Left ventricle myocardium inferior (tissue), 1 donor: ENCODE measurements around the gene DGKD. TPM values are rescaled to one million over a fixed set of nuclear protein-coding genes. Genes with fewer than 3 reads are reported as not detected.

ENCODE experiments used
- DNase-seq: peaks from one replicate; pipeline ENCODE4 v3.0.0-alpha.2; 2020
- H3K27ac ChIP-seq: fragments of 200-600 bp; replicated peaks from 2 replicates; pipeline ENCODE4 v1.8.0; 2021
- H3K27me3 ChIP-seq: fragments of 200-600 bp; 2 replicates; pipeline ENCODE4 v1.8.0; 2021; ENCODE audit warnings: low read depth
- H3K36me3 ChIP-seq: fragments of 200-600 bp; 2 replicates; pipeline ENCODE4 v1.8.0; 2021
- H3K4me1 ChIP-seq: fragments of 200-600 bp; 2 replicates; pipeline ENCODE4 v1.8.0; 2021
- H3K4me3 ChIP-seq: fragments of 200-600 bp; 2 replicates; pipeline ENCODE4 v1.8.0; 2021; ENCODE audit warnings: mild to moderate bottlenecking, moderate library complexity
- H3K9me3 ChIP-seq: fragments of 200-600 bp; replicated peaks from 2 replicates; pipeline ENCODE4 v1.8.0; 2021
- intact Hi-C: fragments of 100-400 bp; cut with micrococcal nuclease; formaldehyde crosslinking; loops from one replicate; pipeline ENCODE4 v1.11.0; 2022
- total RNA-seq: library from RNA; stranded (reverse); fragmentation: NEBNext Ultra II Directional; extraction: Animal tissue kit (Norgen Biotek cat#: 25700); gene quantifications from one replicate; pipeline ENCODE4 v1.2.1, GENCODE V29; 2021
- TF ChIP-seq, protein P1 (sequence below): fragments of 200-600 bp; IDR thresholded peaks from 2 replicates; pipeline ENCODE4 v1.8.0; 2021; ENCODE audit warnings: antibody characterized with exemption, mild to moderate bottlenecking, borderline replicate concordance
- donor health status: DM: no; HTN: yes; CAD: no; lungs with severe emphysema.

The DGKD gene
- total RNA-seq, 1 donor from 2014 or later, result 41.7 TPM

GRCh38 chr2:233495503-233496496 is 141.5 kb downstream of the DGKD start:
- intact Hi-C loops, result no loop called here
- DNase-seq, result no peak
- Histone ChIP-seq H3K27me3 (no peaks in the 10 kb centered on the region), H3K9me3 (no peaks in the 10 kb centered on the region), H3K36me3 (peaks cover 87% of the 10 kb centered on the region), H3K27ac (no peak overlapping the region), H3K4me3 (no peak overlapping the region), H3K4me1 (no peaks in the 10 kb centered on the region)
- TF ChIP-seq, protein P1, sequence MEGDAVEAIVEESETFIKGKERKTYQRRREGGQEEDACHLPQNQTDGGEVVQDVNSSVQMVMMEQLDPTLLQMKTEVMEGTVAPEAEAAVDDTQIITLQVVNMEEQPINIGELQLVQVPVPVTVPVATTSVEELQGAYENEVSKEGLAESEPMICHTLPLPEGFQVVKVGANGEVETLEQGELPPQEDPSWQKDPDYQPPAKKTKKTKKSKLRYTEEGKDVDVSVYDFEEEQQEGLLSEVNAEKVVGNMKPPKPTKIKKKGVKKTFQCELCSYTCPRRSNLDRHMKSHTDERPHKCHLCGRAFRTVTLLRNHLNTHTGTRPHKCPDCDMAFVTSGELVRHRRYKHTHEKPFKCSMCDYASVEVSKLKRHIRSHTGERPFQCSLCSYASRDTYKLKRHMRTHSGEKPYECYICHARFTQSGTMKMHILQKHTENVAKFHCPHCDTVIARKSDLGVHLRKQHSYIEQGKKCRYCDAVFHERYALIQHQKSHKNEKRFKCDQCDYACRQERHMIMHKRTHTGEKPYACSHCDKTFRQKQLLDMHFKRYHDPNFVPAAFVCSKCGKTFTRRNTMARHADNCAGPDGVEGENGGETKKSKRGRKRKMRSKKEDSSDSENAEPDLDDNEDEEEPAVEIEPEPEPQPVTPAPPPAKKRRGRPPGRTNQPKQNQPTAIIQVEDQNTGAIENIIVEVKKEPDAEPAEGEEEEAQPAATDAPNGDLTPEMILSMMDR, result no peak

GRCh38 chr2:233497692-233498091 is 143.4 kb downstream of the DGKD start:
- no peak for DNase-seq
- H3K9me3 ChIP-seq, result peaks cover 4% of the 10 kb centered on the region
- peaks cover 12% of the 10 kb centered on the region for H3K4me1 ChIP-seq
- H3K27me3 ChIP-seq, result no peaks in the 10 kb centered on the region
- H3K4me3 ChIP-seq, result no peak overlapping the region
- intact Hi-C loops, result no loop called here
- TF ChIP-seq, protein P1, result no peak
- H3K36me3 ChIP-seq, result peaks cover 87% of the 10 kb centered on the region
- no peak overlapping the region for H3K27ac ChIP-seq

DNA sequence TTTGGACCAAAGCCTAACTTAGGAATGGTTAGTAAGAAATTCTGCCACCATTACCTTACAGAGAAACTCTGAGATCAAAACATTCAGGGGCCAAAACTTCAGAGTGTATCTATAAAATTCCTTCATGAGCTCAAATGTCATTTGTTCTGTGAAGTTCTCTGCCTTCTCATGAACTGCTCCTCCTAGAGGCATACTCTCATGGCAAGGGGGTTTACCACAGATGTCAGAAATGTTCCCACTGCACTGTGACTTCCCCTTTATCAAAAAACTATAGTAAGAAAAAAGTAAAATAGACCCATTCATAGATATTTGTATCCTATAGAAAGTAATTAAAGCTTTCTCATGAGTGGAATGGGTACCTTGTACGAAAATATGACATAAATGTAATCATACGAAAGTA is 143.8 kb downstream of the DGKD start:
- Histone ChIP-seq H3K9me3 (peaks cover 8% of the 10 kb centered on the region), H3K4me1 (peaks cover 12% of the 10 kb centered on the region), H3K36me3 (peaks cover 87% of the 10 kb centered on the region), H3K4me3 (no peak overlapping the region), H3K27me3 (no peaks in the 10 kb centered on the region), H3K27ac (no peak overlapping the region)
- no peak for DNase-seq
- TF ChIP-seq, protein P1, result no peak
- intact Hi-C loops, result no loop called here

DNA sequence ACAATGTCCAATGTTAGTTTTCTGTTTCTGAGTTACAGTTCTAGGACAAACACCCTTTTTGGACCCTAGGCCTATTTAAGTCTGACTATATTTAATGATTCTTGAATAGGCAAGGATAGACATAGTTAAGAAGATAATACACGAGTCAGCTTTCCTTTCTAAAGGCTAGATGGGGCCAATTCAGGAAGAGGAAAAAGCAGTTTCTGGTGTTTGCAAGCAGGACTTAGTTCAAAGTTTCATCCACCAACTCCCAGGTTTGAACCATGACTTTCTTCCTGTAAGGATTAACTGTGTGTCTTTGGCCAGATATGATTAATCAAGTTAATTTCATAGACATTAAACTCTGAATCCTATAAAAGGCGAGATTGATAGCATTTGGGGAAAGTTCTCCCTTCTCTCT is 145.6 kb downstream of the DGKD start:
- peaks cover 85% of the 10 kb centered on the region for H3K36me3 ChIP-seq
- intact Hi-C loops, result no loop called here
- H3K4me3 ChIP-seq, result no peak overlapping the region
- peaks cover 22% of the 10 kb centered on the region for H3K9me3 ChIP-seq
- TF ChIP-seq, protein P1, result no peak
- H3K27me3 ChIP-seq, result no peaks in the 10 kb centered on the region
- DNase-seq, result no peak
- peaks cover 19% of the 10 kb centered on the region for H3K4me1 ChIP-seq
- no peak overlapping the region for H3K27ac ChIP-seq

DNA sequence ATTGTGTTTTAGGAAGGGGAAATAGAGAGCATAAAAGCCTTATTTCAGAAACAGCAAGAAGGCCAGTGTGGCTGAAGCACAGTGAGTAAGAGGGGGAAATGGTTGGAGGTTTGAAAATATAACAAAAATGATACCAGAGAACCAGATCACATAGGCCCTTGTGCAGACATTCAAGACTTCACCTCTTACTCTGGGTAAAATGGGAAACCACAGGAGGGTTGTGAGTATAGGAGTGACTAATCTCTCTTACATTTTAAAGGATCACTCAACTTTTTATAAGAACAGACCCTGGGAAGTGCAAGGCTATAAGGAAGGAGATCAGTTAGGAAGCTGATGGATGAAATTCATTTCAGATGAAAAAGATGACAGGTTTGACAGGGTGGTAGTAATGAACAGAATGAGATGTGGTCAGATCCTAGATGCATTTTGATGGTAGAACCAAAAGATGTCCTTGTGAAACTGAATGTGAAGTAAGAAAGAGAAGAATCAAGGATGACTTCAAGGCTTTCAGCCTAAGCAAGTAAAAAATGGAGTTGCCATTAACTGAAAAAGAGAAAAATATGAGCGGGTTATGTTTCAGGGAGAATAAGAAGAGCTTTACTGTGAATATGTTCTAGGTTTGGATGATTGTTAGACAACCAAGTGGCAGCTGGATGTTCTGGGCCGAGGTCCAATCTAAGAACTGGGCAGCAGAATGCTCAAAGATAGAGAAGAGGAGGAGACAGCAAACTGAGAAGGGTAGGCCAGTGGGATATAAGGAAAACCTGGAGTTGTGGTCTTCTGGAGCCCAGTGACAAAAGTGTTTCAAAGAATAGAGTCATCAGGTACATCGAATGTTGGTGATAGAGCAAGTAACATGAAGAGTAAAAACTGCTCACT is 147.1 kb downstream of the DGKD start:
- Histone ChIP-seq H3K36me3 (peaks cover 81% of the 10 kb centered on the region), H3K27ac (no peak overlapping the region), H3K4me3 (no peak overlapping the region), H3K9me3 (peaks cover 22% of the 10 kb centered on the region), H3K4me1 (peaks cover 22% of the 10 kb centered on the region), H3K27me3 (no peaks in the 10 kb centered on the region)
- DNase-seq, result no peak
- TF ChIP-seq, protein P1, result no peak
- intact Hi-C loops, result no loop called here
